HG02588 (cell line): ENCODE data around the gene ZRSR2.
A peak's percentile ranks its signal among the peaks of the same experiment; 100 is the strongest.
"Not testable (repeated sequence)": the region's sequence is repeated elsewhere in the genome, so short reads cannot be mapped to it uniquely, and the experiment has no call there.

Source experiments
- ATAC-seq: cut with Tn5 transposase; IDR thresholded peaks from one replicate; pipeline ENCODE4 v1.9.1; 2021; ENCODE audit warnings: mild to moderate bottlenecking, moderate library complexity; ENCODE audit not compliant: unreplicated experiment

The ZRSR2 gene

GRCh38 chrX:15789979-15790768 is at the start of gene ZRSR2:
TSS of gene ZRSR2 (plus strand) at chrX:15790484. CDS start at chrX:15790496, 12 bp downstream.
- ATAC-seq, result peak; percentile 94

GRCh38 chrX:15744181-15744867 is 46.0 kb upstream of the ZRSR2 start:
- ATAC-seq, result no peak

- no peak for ATAC-seq
These were observed 45.1 kb upstream of the ZRSR2 start for GRCh38 chrX:15745179-15745578.

GRCh38 chrX:15746651-15747050 is 43.6 kb upstream of the ZRSR2 start:
- not testable (repeated sequence) for ATAC-seq

- no peak for ATAC-seq
These were observed 42.6 kb upstream of the ZRSR2 start for GRCh38 chrX:15747626-15748173.

GRCh38 chrX:15748841-15749240 is 41.4 kb upstream of the ZRSR2 start:
- ATAC-seq, result no peak

- peak; percentile 78 for ATAC-seq
These were observed 40.4 kb upstream of the ZRSR2 start for GRCh38 chrX:15749642-15750610.

GRCh38 chrX:15750611-15751154 is 39.6 kb upstream of the ZRSR2 start:
- no peak for ATAC-seq

GRCh38 chrX:15751155-15751819 is 39.0 kb upstream of the ZRSR2 start:
- ATAC-seq, result no peak

GRCh38 chrX:15755091-15755490 is 35.2 kb upstream of the ZRSR2 start:
- no peak for ATAC-seq

GRCh38 chrX:15758140-15758539 is 32.1 kb upstream of the ZRSR2 start:
- no peak for ATAC-seq

- not testable (repeated sequence) for ATAC-seq
These were observed 30.4 kb upstream of the ZRSR2 start for GRCh38 chrX:15759886-15760285.

GRCh38 chrX:15761564-15762191 is 28.6 kb upstream of the ZRSR2 start:
- no peak for ATAC-seq

GRCh38 chrX:15769300-15769954 is 20.9 kb upstream of the ZRSR2 start:
- ATAC-seq, result no peak

GRCh38 chrX:15781961-15782699 is 8.2 kb upstream of the ZRSR2 start:
- peak; percentile 68 for ATAC-seq

GRCh38 chrX:15785176-15785750 is 5.0 kb upstream of the ZRSR2 start:
- ATAC-seq, result no peak

GRCh38 chrX:15786915-15787314 is 3.4 kb upstream of the ZRSR2 start:
- ATAC-seq, result no peak

GRCh38 chrX:15790769-15791290 is 546 bp downstream of the ZRSR2 start:
- peak; percentile 15 for ATAC-seq
